ENCODE measurements around the gene PZP. TPM values are rescaled to one million over a fixed set of nuclear protein-coding genes. Genes with fewer than 3 reads are reported as not detected.
"Not testable (repeated sequence)": the region's sequence is repeated elsewhere in the genome, so short reads cannot be mapped to it uniquely, and the experiment has no call there.

PZP gene
- total RNA-seq, result under 1 TPM; 0.42 to 0.57 TPM
- long read RNA-seq, donor 1, partial matches to known transcripts, result 0 of 5 reads
- long read RNA-seq, donor 1, other reads (novel, unspliced or antisense), result 5 of 5 reads
- long read RNA-seq, donor 2, partial matches to known transcripts, result 0 of 2 reads
- long read RNA-seq, donor 2, other reads (novel, unspliced or antisense), result 2 of 2 reads

- intact Hi-C loops (cut with DNase I), result no loop called here
Measured at GRCh38 chr12:9208229-9208628, at the start of gene PZP. TSS of gene PZP (minus strand) at chr12:9208395. CDS start at chr12:9208341, 54 bp downstream.

GRCh38 chr12:9256758-9257405 lies 48.7 kb upstream of the PZP start:
- intact Hi-C loops (cut with DNase I), result no loop called here
- DNase-seq (ENCODE audit: low spot score), result no peak

More at GRCh38 chr12:9208229-9208628, at the start of gene PZP:
- no peak for DNase-seq (ENCODE audit: low spot score)

- intact Hi-C loops (cut with DNase I), result no loop called here
- DNase-seq (ENCODE audit: low spot score), result no peak
Measured at GRCh38 chr12:9256341-9256740, 48.1 kb upstream of the PZP start.

GRCh38 chr12:9255837-9256236 lies 47.6 kb upstream of the PZP start:
- intact Hi-C loops (cut with DNase I), result no loop called here

GRCh38 chr12:9253464-9253863 lies 45.3 kb upstream of the PZP start:
- intact Hi-C loops (cut with DNase I), result no loop called here
- DNase-seq (ENCODE audit: low spot score), result no peak

More at GRCh38 chr12:9255837-9256236, 47.6 kb upstream of the PZP start:
- no peak for DNase-seq (ENCODE audit: low spot score)

GRCh38 chr12:9252791-9253190 lies 44.6 kb upstream of the PZP start:
- DNase-seq (ENCODE audit: low spot score); intact Hi-C loops (cut with DNase I): not testable (repeated sequence)

- intact Hi-C loops (cut with DNase I), result no loop called here
- DNase-seq (ENCODE audit: low spot score), result no peak
Measured at GRCh38 chr12:9252256-9252655, 44.1 kb upstream of the PZP start.

GRCh38 chr12:9248435-9248834 lies 40.2 kb upstream of the PZP start:
- DNase-seq (ENCODE audit: low spot score), result no peak
- intact Hi-C loops (cut with DNase I), result no loop called here

- intact Hi-C loops (cut with DNase I), result no loop called here
- no peak for DNase-seq (ENCODE audit: low spot score)
Measured at GRCh38 chr12:9244894-9245293, 36.7 kb upstream of the PZP start.

- intact Hi-C loops (cut with DNase I), result no loop called here
- DNase-seq (ENCODE audit: low spot score), result no peak
Measured at GRCh38 chr12:9243999-9244649, 35.9 kb upstream of the PZP start.

GRCh38 chr12:9241301-9241700 lies 33.1 kb upstream of the PZP start:
- intact Hi-C loops (cut with DNase I), result no loop called here

GRCh38 chr12:9240776-9241175 lies 32.6 kb upstream of the PZP start:
- no peak for DNase-seq (ENCODE audit: low spot score)
- intact Hi-C loops (cut with DNase I), result no loop called here

More at GRCh38 chr12:9241301-9241700, 33.1 kb upstream of the PZP start:
- no peak for DNase-seq (ENCODE audit: low spot score)

GRCh38 chr12:9240004-9240635 lies 31.9 kb upstream of the PZP start:
- intact Hi-C loops (cut with DNase I); DNase-seq (ENCODE audit: low spot score): not testable (repeated sequence)

GRCh38 chr12:9237286-9237685 lies 29.1 kb upstream of the PZP start:
- intact Hi-C loops (cut with DNase I), result no loop called here
- no peak for DNase-seq (ENCODE audit: low spot score)

GRCh38 chr12:9235519-9235918 lies 27.3 kb upstream of the PZP start:
- intact Hi-C loops (cut with DNase I), result no loop called here
- no peak for DNase-seq (ENCODE audit: low spot score)

GRCh38 chr12:9227950-9228349 lies 19.8 kb upstream of the PZP start:
- no peak for DNase-seq (ENCODE audit: low spot score)
- intact Hi-C loops (cut with DNase I), result no loop called here

GRCh38 chr12:9223830-9224229 lies 15.6 kb upstream of the PZP start:
- no peak for DNase-seq (ENCODE audit: low spot score)
- intact Hi-C loops (cut with DNase I), result no loop called here

- no peak for DNase-seq (ENCODE audit: low spot score)
- intact Hi-C loops (cut with DNase I), result no loop called here
Measured at GRCh38 chr12:9221483-9221882, 13.3 kb upstream of the PZP start.

- DNase-seq (ENCODE audit: low spot score); intact Hi-C loops (cut with DNase I): not testable (repeated sequence)
Measured at GRCh38 chr12:9221011-9221410, 12.8 kb upstream of the PZP start.

GRCh38 chr12:9214534-9214933 lies 6.3 kb upstream of the PZP start:
- no peak for DNase-seq (ENCODE audit: low spot score)
- intact Hi-C loops (cut with DNase I), result no loop called here
